GM12874 (cell line): ENCODE results near the gene FOXO1.

Experiments
- TF ChIP-seq, protein P1 (sequence below): IDR thresholded peaks from 2 replicates; pipeline ENCODE4 v1.5.1; 2011; ENCODE audit warnings: low read depth, mild to moderate bottlenecking, control low read depth, low read length, moderate library complexity; ENCODE audit not compliant: insufficient read depth

The FOXO1 gene

GRCh38 chr13:40598569-40598968 is 67.9 kb downstream of the FOXO1 start:
- TF ChIP-seq, protein P1, sequence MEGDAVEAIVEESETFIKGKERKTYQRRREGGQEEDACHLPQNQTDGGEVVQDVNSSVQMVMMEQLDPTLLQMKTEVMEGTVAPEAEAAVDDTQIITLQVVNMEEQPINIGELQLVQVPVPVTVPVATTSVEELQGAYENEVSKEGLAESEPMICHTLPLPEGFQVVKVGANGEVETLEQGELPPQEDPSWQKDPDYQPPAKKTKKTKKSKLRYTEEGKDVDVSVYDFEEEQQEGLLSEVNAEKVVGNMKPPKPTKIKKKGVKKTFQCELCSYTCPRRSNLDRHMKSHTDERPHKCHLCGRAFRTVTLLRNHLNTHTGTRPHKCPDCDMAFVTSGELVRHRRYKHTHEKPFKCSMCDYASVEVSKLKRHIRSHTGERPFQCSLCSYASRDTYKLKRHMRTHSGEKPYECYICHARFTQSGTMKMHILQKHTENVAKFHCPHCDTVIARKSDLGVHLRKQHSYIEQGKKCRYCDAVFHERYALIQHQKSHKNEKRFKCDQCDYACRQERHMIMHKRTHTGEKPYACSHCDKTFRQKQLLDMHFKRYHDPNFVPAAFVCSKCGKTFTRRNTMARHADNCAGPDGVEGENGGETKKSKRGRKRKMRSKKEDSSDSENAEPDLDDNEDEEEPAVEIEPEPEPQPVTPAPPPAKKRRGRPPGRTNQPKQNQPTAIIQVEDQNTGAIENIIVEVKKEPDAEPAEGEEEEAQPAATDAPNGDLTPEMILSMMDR = no peak

- TF ChIP-seq, protein P1 = no peak
Observed at GRCh38 chr13:40597735-40598365, 68.6 kb downstream of the FOXO1 start.

GRCh38 chr13:40596484-40596883 is 70.0 kb downstream of the FOXO1 start:
- TF ChIP-seq, protein P1 = no peak

DNA sequence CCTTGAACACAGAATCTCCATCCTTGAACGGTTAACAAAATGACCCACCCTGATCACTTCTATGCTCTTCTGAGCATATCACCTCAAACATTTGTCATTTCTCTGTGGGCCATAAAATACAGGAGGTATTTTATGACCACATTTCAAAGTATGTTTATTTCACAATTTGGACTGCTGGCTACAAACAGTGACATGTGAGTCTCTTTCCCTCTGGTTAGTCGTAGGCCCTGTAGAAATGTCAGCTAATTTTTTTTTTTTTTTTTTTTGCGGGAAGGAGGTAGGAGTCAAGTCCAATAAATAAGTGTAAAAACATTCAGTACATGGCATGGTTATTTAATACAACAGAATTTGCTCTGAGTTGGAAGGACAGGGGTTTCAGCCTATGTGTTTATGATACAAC is 70.7 kb downstream of the FOXO1 start:
- TF ChIP-seq, protein P1 = no peak

DNA sequence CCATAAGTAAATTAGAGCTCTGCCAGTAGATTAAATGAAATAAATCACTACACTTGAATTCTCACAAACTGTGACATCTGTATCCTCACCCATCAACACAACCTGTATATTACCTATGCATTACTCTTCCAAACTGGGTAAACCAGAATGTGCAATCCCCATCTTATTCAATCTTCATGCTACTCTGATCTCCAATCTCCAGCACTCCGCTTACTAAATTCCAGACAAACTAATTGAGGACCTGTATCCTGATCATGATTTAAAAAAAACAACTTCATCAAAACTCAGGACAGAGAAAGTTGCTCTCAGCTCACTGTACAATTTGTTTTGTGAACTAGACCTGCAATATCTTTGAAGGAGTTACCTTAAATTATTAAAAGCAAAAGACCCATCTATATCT is 74.4 kb downstream of the FOXO1 start:
- TF ChIP-seq, protein P1 = no peak

- TF ChIP-seq, protein P1 = no peak
Observed at GRCh38 chr13:40591091-40591490, 75.3 kb downstream of the FOXO1 start.

GRCh38 chr13:40590112-40590862 is 76.2 kb downstream of the FOXO1 start:
- TF ChIP-seq, protein P1 = no peak
